KMS-11 (cell line): Measurements from ENCODE around the gene C2orf74.

ENCODE experiments used
- H2AFZ ChIP-seq: fragments of 200-600 bp; sonication (generic); 2 replicates; pipeline ENCODE4 v1.6.1; 2016; ENCODE audit warnings: antibody characterized with exemption, mixed run types, low read depth
- H3K27ac ChIP-seq: fragments of 200-600 bp; sonication (generic); 2 replicates; pipeline ENCODE4 v1.6.1; 2016; ENCODE audit warnings: mild to moderate bottlenecking, mixed run types
- H3K27me3 ChIP-seq: fragments of 200-600 bp; sonication (generic); 2 replicates; pipeline ENCODE4 v1.6.1; 2017; ENCODE audit warnings: mild to moderate bottlenecking, low read depth, mixed run types, moderate library complexity; ENCODE audit not compliant: insufficient read depth
- H3K36me3 ChIP-seq: fragments of 200-600 bp; sonication (generic); 2 replicates; pipeline ENCODE4 v1.6.1; 2017; ENCODE audit warnings: mild to moderate bottlenecking, mixed run types; ENCODE audit not compliant: insufficient read depth
- H3K4me1 ChIP-seq: fragments of 200-600 bp; sonication (generic); 2 replicates; pipeline ENCODE4 v1.6.1; 2016; ENCODE audit warnings: mild to moderate bottlenecking, low read depth, mixed run types; ENCODE audit not compliant: poor library complexity, severe bottlenecking
- H3K4me2 ChIP-seq: fragments of 200-600 bp; sonication (generic); 2 replicates; pipeline ENCODE4 v1.7.0; 2016; ENCODE audit warnings: mild to moderate bottlenecking, mixed run types
- H3K4me3 ChIP-seq: fragments of 200-600 bp; sonication (generic); IDR thresholded peaks from 2 replicates; pipeline ENCODE4 v1.6.1; 2017; ENCODE audit warnings: low read depth, low read length, mixed read lengths; ENCODE audit not compliant: insufficient read depth
- H3K79me2 ChIP-seq: fragments of 200-600 bp; sonication (generic); 2 replicates; pipeline ENCODE4 v1.6.1; 2016; ENCODE audit warnings: low read depth, mixed run types; ENCODE audit not compliant: insufficient read depth
- H3K9ac ChIP-seq: fragments of 200-600 bp; sonication (generic); 2 replicates; pipeline ENCODE4 v1.6.1; 2016; ENCODE audit warnings: mild to moderate bottlenecking, mixed run types
- H4K20me1 ChIP-seq: fragments of 200-600 bp; sonication (generic); 2 replicates; pipeline ENCODE4 v1.6.1; 2016; ENCODE audit warnings: mild to moderate bottlenecking, mixed run types; ENCODE audit not compliant: insufficient read depth
- TF ChIP-seq, protein P1 (sequence below): fragments of 200-600 bp; sonication (generic); conservative IDR thresholded peaks from 2 replicates; pipeline ENCODE4 v1.6.1; 2017; ENCODE audit warnings: low read depth, mild to moderate bottlenecking, antibody characterized with exemption, low read length, moderate library complexity, mixed read lengths

The C2orf74 gene

DNA sequence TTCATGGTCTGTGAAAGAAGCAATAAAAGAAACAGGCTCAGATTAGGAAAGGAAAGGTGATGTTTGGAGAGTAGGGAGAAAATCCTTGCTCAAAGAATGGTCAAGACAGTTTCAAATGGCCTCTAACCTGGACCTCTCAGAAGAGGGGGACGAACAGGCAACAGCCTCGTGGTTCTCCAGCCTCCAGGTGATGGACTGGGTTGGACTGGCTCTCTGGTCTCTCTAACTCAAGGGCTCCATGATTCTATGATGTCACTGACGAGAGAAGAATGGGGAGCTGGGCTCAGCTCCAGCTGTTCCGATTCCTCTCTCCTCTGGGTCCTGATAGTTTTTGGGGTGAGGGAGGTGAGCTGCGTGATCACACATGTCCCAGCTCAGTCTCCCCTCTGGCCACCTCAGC lies at the start of gene C2orf74:
Gene C2orf74 (plus strand): TSS at position 301 of the 400 bp plus-strand sequence. CDS start 327 bp downstream, outside the sequence.
- TF ChIP-seq, protein P1, sequence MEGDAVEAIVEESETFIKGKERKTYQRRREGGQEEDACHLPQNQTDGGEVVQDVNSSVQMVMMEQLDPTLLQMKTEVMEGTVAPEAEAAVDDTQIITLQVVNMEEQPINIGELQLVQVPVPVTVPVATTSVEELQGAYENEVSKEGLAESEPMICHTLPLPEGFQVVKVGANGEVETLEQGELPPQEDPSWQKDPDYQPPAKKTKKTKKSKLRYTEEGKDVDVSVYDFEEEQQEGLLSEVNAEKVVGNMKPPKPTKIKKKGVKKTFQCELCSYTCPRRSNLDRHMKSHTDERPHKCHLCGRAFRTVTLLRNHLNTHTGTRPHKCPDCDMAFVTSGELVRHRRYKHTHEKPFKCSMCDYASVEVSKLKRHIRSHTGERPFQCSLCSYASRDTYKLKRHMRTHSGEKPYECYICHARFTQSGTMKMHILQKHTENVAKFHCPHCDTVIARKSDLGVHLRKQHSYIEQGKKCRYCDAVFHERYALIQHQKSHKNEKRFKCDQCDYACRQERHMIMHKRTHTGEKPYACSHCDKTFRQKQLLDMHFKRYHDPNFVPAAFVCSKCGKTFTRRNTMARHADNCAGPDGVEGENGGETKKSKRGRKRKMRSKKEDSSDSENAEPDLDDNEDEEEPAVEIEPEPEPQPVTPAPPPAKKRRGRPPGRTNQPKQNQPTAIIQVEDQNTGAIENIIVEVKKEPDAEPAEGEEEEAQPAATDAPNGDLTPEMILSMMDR: no peak
- Histone ChIP-seq H3K27ac (peak within 1 kb of the TSS; percentile 27; the same call in 1 of the 2 replicates), H3K4me2 (peak within 1 kb of the TSS; percentile 5; the same call in 1 of the 2 replicates), H3K9ac (no peak within 1 kb of the TSS), H3K79me2 (no peaks in the 10 kb centered on the region), H3K36me3 (no peaks in the 10 kb centered on the region), H3K27me3 (no peaks in the 10 kb centered on the region), H3K4me3 (no peak within 1 kb of the TSS), H2AFZ (no peak within 1 kb of the TSS; the same call in 1 of the 2 replicates), H3K4me1 (peaks cover 15% of the 10 kb centered on the region), H4K20me1 (no peaks in the 10 kb centered on the region)

DNA sequence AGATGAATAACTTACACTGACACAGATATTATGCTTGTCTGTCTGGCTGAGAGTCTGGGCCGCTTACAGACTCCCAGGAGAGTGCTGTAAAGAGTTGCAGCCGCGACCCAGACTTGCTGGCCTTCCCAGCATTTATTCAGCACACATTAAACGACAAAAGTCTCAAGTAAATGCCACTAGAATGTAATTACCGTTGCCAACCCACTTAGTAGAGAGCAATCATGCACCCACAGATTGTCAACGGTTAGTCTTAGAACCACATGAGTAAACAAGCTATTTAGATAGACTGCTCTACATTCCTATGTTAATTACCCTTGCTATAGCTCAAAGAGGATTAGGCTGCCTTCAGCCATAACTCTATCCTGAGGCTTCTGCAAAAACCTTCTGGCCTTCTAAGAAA lies 47.8 kb upstream of the C2orf74 start:
- Histone ChIP-seq H2AFZ (no peak overlapping the region), H3K4me2 (no peak overlapping the region), H3K4me1 (peaks cover 13% of the 10 kb centered on the region), H3K4me3 (no peak overlapping the region), H3K9ac (no peak overlapping the region), H3K27ac (no peak overlapping the region), H3K27me3 (no peaks in the 10 kb centered on the region), H3K79me2 (no peaks in the 10 kb centered on the region), H4K20me1 (no peaks in the 10 kb centered on the region), H3K36me3 (no peaks in the 10 kb centered on the region)
- TF ChIP-seq, protein P1: no peak

DNA sequence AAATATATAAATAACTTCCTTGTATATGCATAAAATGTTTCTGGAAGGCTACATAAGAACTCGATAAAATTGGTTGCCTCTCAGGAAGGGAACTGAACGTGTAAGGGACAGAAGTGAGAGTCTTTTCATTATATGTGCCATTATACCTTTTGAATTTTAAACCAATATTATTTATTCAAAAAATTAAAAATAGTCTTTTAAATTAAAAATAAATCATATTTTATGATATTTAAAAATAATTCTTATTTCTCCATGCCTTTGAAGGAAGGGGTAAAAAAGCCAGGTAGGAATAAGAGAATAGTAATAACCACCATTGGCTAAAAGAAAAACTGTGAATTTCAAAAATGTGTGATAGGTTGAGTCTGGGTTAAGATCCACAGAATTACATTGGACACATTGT lies 45.7 kb upstream of the C2orf74 start:
- H3K36me3 ChIP-seq: no peaks in the 10 kb centered on the region
- H3K27ac ChIP-seq: no peak overlapping the region
- no peaks in the 10 kb centered on the region for H4K20me1 ChIP-seq
- H2AFZ ChIP-seq: no peak overlapping the region
- no peak overlapping the region for H3K9ac ChIP-seq
- no peak overlapping the region for H3K4me2 ChIP-seq
- H3K79me2 ChIP-seq: no peaks in the 10 kb centered on the region
- H3K4me1 ChIP-seq: peaks cover 13% of the 10 kb centered on the region
- no peak overlapping the region for H3K4me3 ChIP-seq
- no peaks in the 10 kb centered on the region for H3K27me3 ChIP-seq
- TF ChIP-seq, protein P1: no peak

DNA sequence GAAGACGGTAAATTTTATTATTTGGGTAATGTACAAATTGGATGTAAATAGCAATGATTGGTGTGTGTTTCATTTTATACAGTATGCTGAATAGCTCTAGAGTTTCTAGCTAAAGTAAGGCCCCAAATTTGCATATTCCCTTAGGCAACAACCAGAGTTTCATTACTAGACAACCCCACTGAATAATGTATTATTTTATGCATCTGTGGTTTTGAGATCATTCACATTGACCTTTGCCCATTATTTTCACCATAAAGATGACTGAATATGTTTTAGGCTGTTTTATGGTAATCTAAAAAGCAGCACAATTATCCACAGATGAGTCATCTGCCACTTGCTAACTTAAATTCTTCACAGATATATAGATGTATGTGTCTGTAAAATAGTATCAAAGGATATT lies 44.5 kb upstream of the C2orf74 start:
- peak overlapping the region; percentile 30 for H3K4me2 ChIP-seq
- no peaks in the 10 kb centered on the region for H3K27me3 ChIP-seq
- no peaks in the 10 kb centered on the region for H4K20me1 ChIP-seq
- no peaks in the 10 kb centered on the region for H3K79me2 ChIP-seq
- no peak overlapping the region for H3K27ac ChIP-seq
- no peaks in the 10 kb centered on the region for H3K36me3 ChIP-seq
- no peak overlapping the region for H2AFZ ChIP-seq
- peaks cover 13% of the 10 kb centered on the region for H3K4me1 ChIP-seq
- no peak overlapping the region for H3K9ac ChIP-seq
- TF ChIP-seq, protein P1: no peak
- H3K4me3 ChIP-seq: no peak overlapping the region
